HEK293T (cell line): Measurements from ENCODE around the gene SCNN1B.

Source experiments
- ARNT ChIP-seq: fragments of 450-650 bp; IDR thresholded peaks from 2 replicates; pipeline ENCODE4 v1.6.1; 2017; ENCODE audit warnings: mild to moderate bottlenecking
- FOXA1 ChIP-seq: fragments of 450-650 bp; IDR thresholded peaks from 2 replicates; pipeline ENCODE4 v1.6.1; 2016; ENCODE audit warnings: mild to moderate bottlenecking
- FOXM1 ChIP-seq: fragments of 450-650 bp; IDR thresholded peaks from 2 replicates; pipeline ENCODE4 v1.6.1; 2017; ENCODE audit warnings: mild to moderate bottlenecking, borderline replicate concordance
- L3MBTL2 ChIP-seq: fragments of 450-650 bp; conservative IDR thresholded peaks from 2 replicates; pipeline ENCODE4 v1.6.1; 2016; ENCODE audit warnings: mild to moderate bottlenecking
- NFRKB ChIP-seq: fragments of 450-650 bp; IDR thresholded peaks from 2 replicates; pipeline ENCODE4 v1.6.1; 2016; ENCODE audit warnings: mild to moderate bottlenecking, moderate library complexity
- PKNOX1 ChIP-seq: fragments of 450-650 bp; IDR thresholded peaks from 2 replicates; pipeline ENCODE4 v1.6.1; 2016
- SP1 ChIP-seq: fragments of 450-650 bp; IDR thresholded peaks from 2 replicates; pipeline ENCODE4 v1.6.1; 2017
- SUZ12 ChIP-seq: fragments of 450-650 bp; IDR thresholded peaks from 2 replicates; pipeline ENCODE4 v1.6.1; 2016; ENCODE audit warnings: mild to moderate bottlenecking
- TARDBP ChIP-seq: fragments of 450-650 bp; IDR thresholded peaks from 2 replicates; pipeline ENCODE4 v1.6.1; 2016
- ZNF384 ChIP-seq: fragments of 450-650 bp; IDR thresholded peaks from 2 replicates; pipeline ENCODE4 v1.6.1; 2016

- TF ChIP-seq FOXM1 (no peak), TARDBP (no peak), FOXA1 (no peak), SUZ12 (no peak), NFRKB (no peak), L3MBTL2 (no peak), PKNOX1 (no peak), ZNF384 (no peak), SP1 (no peak), ARNT (no peak)
Observed at GRCh38 chr16:23351360-23351759, 49.3 kb downstream of the SCNN1B start.
